CD4-positive, alpha-beta T cell treated with Interleukin-10 for 1 hour (primary cell): Measurements from ENCODE around the gene RSPH10B2.
"Not testable (repeated sequence)": the region's sequence is repeated elsewhere in the genome, so short reads cannot be mapped to it uniquely, and the experiment has no call there.

Experiments
- DNase-seq: peaks from one replicate; pipeline ENCODE4 v3.0.0-alpha.2; 2020

Gene RSPH10B2

GRCh38 chr7:6843654-6844053 lies 89.8 kb downstream of the RSPH10B2 start:
- not testable (repeated sequence) for DNase-seq

GRCh38 chr7:6845971-6846449 lies 92.1 kb downstream of the RSPH10B2 start:
- not testable (repeated sequence) for DNase-seq

- not testable (repeated sequence) for DNase-seq
Measured at GRCh38 chr7:6847751-6848150, 93.8 kb downstream of the RSPH10B2 start.
